HepG2 (cell line): ENCODE measurements around the gene SLC22A23. TPM values are rescaled to one million over a fixed set of nuclear protein-coding genes. Genes with fewer than 3 reads are reported as not detected.

Experiments used
- ARNTL ChIP-seq: sonication (generic); formaldehyde crosslinking; IDR thresholded peaks from 2 replicates; pipeline ENCODE4 v1.4.0; 2020; ENCODE audit warnings: mild to moderate bottlenecking, missing genetic modification reagents
- CEBPB ChIP-seq: IDR thresholded peaks from 2 replicates; pipeline ENCODE4 v1.6.1; 2011; ENCODE audit warnings: low read depth, low read length, improper control_type of control experiment, borderline replicate concordance
- DMTF1 ChIP-seq: sonication (generic); formaldehyde crosslinking; IDR thresholded peaks from 2 replicates; pipeline ENCODE4 v1.4.0; 2020; ENCODE audit warnings: mild to moderate bottlenecking, missing genetic modification reagents
- GFI1 ChIP-seq: sonication (generic); formaldehyde crosslinking; IDR thresholded peaks from 2 replicates; pipeline ENCODE4 v1.5.0; 2020; ENCODE audit warnings: missing genetic modification reagents, mild to moderate bottlenecking, borderline replicate concordance
- HOXA5 ChIP-seq: sonication (generic); formaldehyde crosslinking; IDR thresholded peaks from 2 replicates; pipeline ENCODE4 v1.4.0; 2020; ENCODE audit warnings: missing genetic modification reagents
- HOXD1 ChIP-seq: sonication (generic); formaldehyde crosslinking; IDR thresholded peaks from 2 replicates; pipeline ENCODE4 v1.5.0; 2020; ENCODE audit warnings: missing genetic modification reagents
- MED13 ChIP-seq: sonication (generic); formaldehyde crosslinking; IDR thresholded peaks from 2 replicates; pipeline ENCODE4 v1.5.0; 2020; ENCODE audit warnings: missing genetic modification reagents
- MXD1 ChIP-seq: sonication (generic); formaldehyde crosslinking; IDR thresholded peaks from 2 replicates; pipeline ENCODE4 v1.4.0; 2020; ENCODE audit warnings: mild to moderate bottlenecking, missing genetic modification reagents
- PAWR ChIP-seq: sonication (generic); formaldehyde crosslinking; IDR thresholded peaks from 2 replicates; pipeline ENCODE4 v1.4.0; 2020; ENCODE audit warnings: missing genetic modification reagents, mild to moderate bottlenecking, borderline replicate concordance
- PRDM4 ChIP-seq: sonication (generic); formaldehyde crosslinking; IDR thresholded peaks from 2 replicates; pipeline ENCODE4 v1.9.0; 2021; ENCODE audit warnings: missing genetic modification reagents, borderline replicate concordance
- REXO4 ChIP-seq: sonication (generic); formaldehyde crosslinking; IDR thresholded peaks from 2 replicates; pipeline ENCODE4 v1.8.0; 2022; ENCODE audit warnings: missing genetic modification reagents, mild to moderate bottlenecking, borderline replicate concordance
- SNAPC5 ChIP-seq: sonication (generic); formaldehyde crosslinking; IDR thresholded peaks from 2 replicates; pipeline ENCODE4 v1.8.1; 2023; ENCODE audit warnings: mild to moderate bottlenecking, missing genetic modification reagents, borderline replicate concordance
- TCF7L2 ChIP-seq: IDR thresholded peaks from 2 replicates; pipeline ENCODE4 v1.6.1; 2011; ENCODE audit warnings: mild to moderate bottlenecking, low read depth, low read length, moderate library complexity
- TRIM22 ChIP-seq: fragments of 450-650 bp; IDR thresholded peaks from 2 replicates; pipeline ENCODE4 v1.6.1; 2017
- ZFP82 ChIP-seq: sonication (generic); formaldehyde crosslinking; IDR thresholded peaks from 2 replicates; pipeline ENCODE4 v1.5.1; 2020; ENCODE audit warnings: mild to moderate bottlenecking, missing genetic modification reagents, borderline replicate concordance
- ZNF230 ChIP-seq: sonication (generic); formaldehyde crosslinking; IDR thresholded peaks from 2 replicates; pipeline ENCODE4 v1.4.0; 2020; ENCODE audit warnings: mild to moderate bottlenecking, missing genetic modification reagents
- ZNF329 ChIP-seq: sonication (generic); formaldehyde crosslinking; IDR thresholded peaks from 2 replicates; pipeline ENCODE4 v1.9.0; 2021; ENCODE audit warnings: low read depth, mild to moderate bottlenecking, missing genetic modification reagents
- ZNF335 ChIP-seq: sonication (generic); formaldehyde crosslinking; IDR thresholded peaks from 2 replicates; pipeline ENCODE4 v1.4.0; 2020; ENCODE audit warnings: missing genetic modification reagents
- ZNF530 ChIP-seq: sonication (generic); formaldehyde crosslinking; IDR thresholded peaks from 2 replicates; pipeline ENCODE4 v1.5.0; 2020; ENCODE audit warnings: low read depth, mild to moderate bottlenecking, missing genetic modification reagents
- ZNF543 ChIP-seq: sonication (generic); formaldehyde crosslinking; IDR thresholded peaks from 2 replicates; pipeline ENCODE4 v1.4.0; 2020; ENCODE audit warnings: mild to moderate bottlenecking, missing genetic modification reagents
- ZNF577 ChIP-seq: sonication (generic); formaldehyde crosslinking; IDR thresholded peaks from 2 replicates; pipeline ENCODE4 v1.4.0; 2020; ENCODE audit warnings: mild to moderate bottlenecking, low read depth, missing genetic modification reagents, borderline replicate concordance
- ZNF580 ChIP-seq: IDR thresholded peaks from 2 replicates; pipeline ENCODE4 v1.6.1; 2016; ENCODE audit warnings: low read depth, borderline replicate concordance
- ZNF792 ChIP-seq: IDR thresholded peaks from 2 replicates; pipeline ENCODE4 v1.6.1; 2016
- ZSCAN30 ChIP-seq: sonication (generic); formaldehyde crosslinking; IDR thresholded peaks from 2 replicates; pipeline ENCODE4 v1.5.0; 2020; ENCODE audit warnings: mild to moderate bottlenecking, missing genetic modification reagents
- polyA plus RNA-seq, 8 experiments: library from polyadenylated mRNA; depleted of rRNA in 3 of 8; stranded (reverse) in 7 of 8; unstranded in 1 of 8; fragments of >200 nt; fragmentation: Illumina TruSeq in 4 of 8; extraction: Trizol in 4 of 8; gene quantifications; 2 replicates each; pipeline versions ENCODE4 v1.2.1 to v1.2.3, GENCODE V29; 2011 to 2016; ENCODE audit warnings: low read depth in 4 of 8, missing spikeins in 1 of 8, mixed read lengths in 1 of 8; ENCODE audit not compliant: insufficient read depth in 1 of 8
- total RNA-seq, 5 experiments: library from RNA; depleted of rRNA; stranded (reverse); fragments of >200 nt; fragmentation: Illumina TruSeq; extraction: Trizol; gene quantifications; 2 replicates each; pipeline ENCODE4 v1.2.3, GENCODE V29; 2016; ENCODE audit warnings: low read depth in 1 of 5

The SLC22A23 gene
- total and polyA plus RNA-seq, 2 of the 13 experiments (the other 11 are each of a cell fraction or from before 2014, with no cell fraction given): 11.8 to 17.5 TPM

GRCh38 chr6:3409699-3410384 lies 47.0 kb downstream of the SLC22A23 start (continued):
- TF ChIP-seq PRDM4 (CRISPR knock-in tag) (no peak), ZFP82 (CRISPR knock-in tag) (no peak), ZNF329 (CRISPR knock-in tag) (peak; percentile 27; the same call in 1 of the 2 replicates), ZNF792 (CRISPR knock-in tag) (peak; percentile 81; the same call in 1 of the 2 replicates), ZNF335 (CRISPR knock-in tag) (peak; percentile 63; the same call in 1 of the 2 replicates), REXO4 (CRISPR knock-in tag) (no peak), TCF7L2 (peak; percentile 98), ZNF530 (CRISPR knock-in tag) (no peak), TRIM22 (no peak), ZNF577 (CRISPR knock-in tag) (no peak), GFI1 (peak; percentile 92), ZSCAN30 (no peak), ARNTL (CRISPR knock-in tag) (peak; percentile 97), PAWR (no peak), ZNF580 (peak; percentile 92), ZNF230 (CRISPR knock-in tag) (no peak; the same call in 1 of the 2 replicates), SNAPC5 (no peak), CEBPB (peak; percentile 100), HOXD1 (peak; percentile 96), MXD1 (CRISPR knock-in tag) (no peak), DMTF1 (CRISPR knock-in tag) (no peak), MED13 (CRISPR knock-in tag) (peak; percentile 96), ZNF543 (0 out of 2 replicates have a peak, but pooled peaks have one; percentile 31), HOXA5 (CRISPR knock-in tag) (peak; percentile 69; the same call in 1 of the 2 replicates)
